Upper lobe of left lung (tissue), 4 donors: ENCODE results near the gene FAM234A.

ENCODE experiments used
- CTCF ChIP-seq, 6 experiments: fragments of 450-650 bp in 4 of 6; fragments of 200-600 bp in 2 of 6; sonication (generic) in 2 of 6; IDR thresholded peaks; one replicate each; pipeline ENCODE4 v1.5.1; 2016 to 2019; ENCODE audit warnings: antibody characterized with exemption in 6 of 6
- EP300 ChIP-seq, 4 donors: sonication (generic); formaldehyde crosslinking; IDR thresholded peaks; one replicate each; pipeline ENCODE4 v1.5.1; 2017; ENCODE audit warnings: antibody characterized with exemption in 4 of 4, control low read depth in 2 of 4
- POLR2A ChIP-seq, 4 donors: fragments of 450-650 bp; IDR thresholded peaks; one replicate each; pipeline ENCODE4 v1.5.1; 2016 to 2017; ENCODE audit warnings: antibody characterized with exemption in 4 of 4, mild to moderate bottlenecking in 2 of 4
- POLR2AphosphoS5 ChIP-seq, 2 donors: sonication (generic); formaldehyde crosslinking; IDR thresholded peaks; one replicate each; pipeline ENCODE4 v1.5.1; 2017; ENCODE audit warnings: antibody characterized with exemption in 2 of 2

GRCh38 chr16:189604-190186 lies 44.9 kb upstream of the FAM234A start:
- TF ChIP-seq CTCF (IDR thresholded peaks at IDR 0.05) (no peak), EP300 (IDR thresholded peaks at IDR 0.05) (no peak), POLR2AphosphoS5 (IDR thresholded peaks at IDR 0.05) (no peak), POLR2A (IDR thresholded peaks at IDR 0.05) (no peak)
